ENCODE data around the gene RMDN3.

DNA sequence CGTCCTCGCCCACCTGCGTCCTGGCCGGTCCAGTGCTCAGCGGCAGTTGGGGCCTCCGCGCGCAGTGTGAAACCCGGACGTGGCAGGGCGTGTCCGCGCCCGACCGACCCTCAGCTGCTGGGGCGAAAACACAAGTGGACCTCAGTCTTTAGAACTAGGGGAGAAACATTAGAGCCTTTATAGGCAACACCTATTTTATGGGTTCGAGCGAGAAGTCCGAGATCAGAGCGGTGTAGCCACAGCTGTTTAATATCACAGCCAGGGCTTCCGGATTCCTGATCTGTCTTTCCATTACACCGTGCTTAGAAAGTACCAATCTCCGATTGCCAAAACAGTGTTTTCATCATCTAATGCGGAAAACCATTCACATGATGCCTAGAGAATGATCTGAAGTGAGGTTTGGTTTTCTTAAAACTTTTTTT lies 59.6 kb downstream of the RMDN3 start:
- TF ChIP-seq, protein P1, sequence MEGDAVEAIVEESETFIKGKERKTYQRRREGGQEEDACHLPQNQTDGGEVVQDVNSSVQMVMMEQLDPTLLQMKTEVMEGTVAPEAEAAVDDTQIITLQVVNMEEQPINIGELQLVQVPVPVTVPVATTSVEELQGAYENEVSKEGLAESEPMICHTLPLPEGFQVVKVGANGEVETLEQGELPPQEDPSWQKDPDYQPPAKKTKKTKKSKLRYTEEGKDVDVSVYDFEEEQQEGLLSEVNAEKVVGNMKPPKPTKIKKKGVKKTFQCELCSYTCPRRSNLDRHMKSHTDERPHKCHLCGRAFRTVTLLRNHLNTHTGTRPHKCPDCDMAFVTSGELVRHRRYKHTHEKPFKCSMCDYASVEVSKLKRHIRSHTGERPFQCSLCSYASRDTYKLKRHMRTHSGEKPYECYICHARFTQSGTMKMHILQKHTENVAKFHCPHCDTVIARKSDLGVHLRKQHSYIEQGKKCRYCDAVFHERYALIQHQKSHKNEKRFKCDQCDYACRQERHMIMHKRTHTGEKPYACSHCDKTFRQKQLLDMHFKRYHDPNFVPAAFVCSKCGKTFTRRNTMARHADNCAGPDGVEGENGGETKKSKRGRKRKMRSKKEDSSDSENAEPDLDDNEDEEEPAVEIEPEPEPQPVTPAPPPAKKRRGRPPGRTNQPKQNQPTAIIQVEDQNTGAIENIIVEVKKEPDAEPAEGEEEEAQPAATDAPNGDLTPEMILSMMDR (conservative IDR thresholded peaks at IDR 0.05; ENCODE audit: low read length) = no peak
- no peak for TF ChIP-seq EZH2phosphoT487 (IDR thresholded peaks at IDR 0.05; ENCODE audit: borderline replicate concordance)

All from Loucy (cell line).